GM19438 (cell line): ENCODE data around the gene MAPT.

ENCODE experiments used
- ATAC-seq: cut with Tn5 transposase; IDR thresholded peaks from one replicate; pipeline ENCODE4 v1.9.1; 2021; ENCODE audit warnings: low read depth; ENCODE audit not compliant: unreplicated experiment

Gene MAPT

DNA sequence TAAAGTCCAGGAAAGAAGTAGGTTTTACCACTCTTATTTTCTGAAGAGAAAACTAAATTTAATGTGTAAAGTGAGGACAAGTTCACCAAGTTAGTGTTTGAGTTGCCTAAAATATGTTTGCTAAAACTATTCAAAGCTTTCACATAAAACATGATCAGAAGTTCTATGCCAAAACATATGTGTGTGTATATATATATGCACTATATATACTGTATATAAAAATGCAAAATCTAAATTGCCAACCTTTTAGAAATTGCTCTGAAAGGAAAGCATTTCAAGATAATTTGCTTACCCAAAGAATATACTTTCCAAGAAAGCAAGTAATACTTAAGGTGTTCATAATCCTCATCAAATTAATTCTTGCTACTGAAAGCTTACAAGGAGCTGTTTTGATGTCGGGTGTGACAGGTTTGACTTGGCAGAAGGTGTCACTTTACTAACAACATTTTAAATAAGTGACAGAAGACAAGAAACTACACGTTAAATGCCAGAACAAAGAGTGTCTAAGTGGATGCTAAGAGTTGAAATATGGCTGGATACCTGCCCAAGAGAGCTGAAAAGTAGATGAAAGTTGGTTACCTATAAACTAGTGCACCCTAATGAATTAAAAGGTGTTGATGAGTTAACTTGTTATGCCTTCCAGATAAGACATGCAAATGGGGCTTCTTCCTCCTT lies 72.4 kb downstream of the MAPT start:
- no peak for ATAC-seq

DNA sequence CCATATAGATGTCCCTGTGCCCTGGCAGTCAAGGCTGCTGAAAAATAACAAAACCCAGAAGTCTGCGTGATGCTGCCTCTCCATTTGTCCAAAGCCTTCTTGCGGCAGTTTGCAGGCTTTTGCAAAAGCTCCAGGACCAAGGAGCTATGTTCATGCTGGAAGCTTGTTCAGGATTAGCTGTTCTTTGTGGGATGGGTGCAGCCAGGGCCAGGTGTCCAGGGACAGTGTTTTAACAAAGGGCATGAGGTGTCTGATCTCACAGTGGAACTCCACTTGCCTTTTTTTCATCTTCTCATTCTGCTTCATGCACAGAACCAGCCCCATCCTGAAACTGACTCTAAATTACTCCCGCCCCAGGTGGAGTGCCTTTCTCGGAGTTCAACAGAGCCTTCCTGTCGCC lies 73.0 kb downstream of the MAPT start:
- ATAC-seq = no peak

DNA sequence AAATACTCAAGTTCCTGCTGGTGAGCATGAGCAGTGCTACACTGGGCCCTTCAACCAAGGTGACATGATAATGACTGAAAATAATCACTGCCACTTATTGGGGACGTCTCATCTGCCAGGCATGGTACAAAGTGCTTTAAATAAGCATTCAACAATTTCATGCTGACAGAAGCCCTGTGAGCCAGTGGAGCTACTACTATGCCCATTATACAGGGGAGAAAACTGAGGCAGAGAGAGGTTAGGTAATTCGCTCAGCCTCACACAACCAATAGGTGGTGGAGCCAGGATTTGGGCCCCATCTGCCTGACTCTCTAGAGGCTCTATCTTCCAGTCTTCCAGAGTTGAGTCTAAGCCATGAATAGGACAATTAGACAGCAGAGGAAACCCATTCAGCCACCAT lies 74.4 kb downstream of the MAPT start:
- ATAC-seq = no peak

DNA sequence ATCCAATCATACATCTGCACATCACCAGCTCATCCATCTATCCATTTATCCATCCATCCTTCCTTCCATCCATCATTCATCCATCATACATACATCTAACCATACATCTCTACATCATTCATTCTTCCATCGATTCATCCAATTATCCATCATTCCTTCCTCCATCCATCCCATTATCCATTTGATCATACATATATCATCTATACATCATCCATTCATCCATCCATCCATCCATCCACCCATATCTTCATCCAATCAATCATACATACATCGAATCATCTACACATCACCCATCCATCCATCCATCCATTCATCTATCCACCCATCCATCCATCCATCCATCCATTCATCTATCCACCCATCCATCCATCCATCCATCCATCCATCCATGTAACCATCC lies 75.4 kb downstream of the MAPT start:
- no peak for ATAC-seq

DNA sequence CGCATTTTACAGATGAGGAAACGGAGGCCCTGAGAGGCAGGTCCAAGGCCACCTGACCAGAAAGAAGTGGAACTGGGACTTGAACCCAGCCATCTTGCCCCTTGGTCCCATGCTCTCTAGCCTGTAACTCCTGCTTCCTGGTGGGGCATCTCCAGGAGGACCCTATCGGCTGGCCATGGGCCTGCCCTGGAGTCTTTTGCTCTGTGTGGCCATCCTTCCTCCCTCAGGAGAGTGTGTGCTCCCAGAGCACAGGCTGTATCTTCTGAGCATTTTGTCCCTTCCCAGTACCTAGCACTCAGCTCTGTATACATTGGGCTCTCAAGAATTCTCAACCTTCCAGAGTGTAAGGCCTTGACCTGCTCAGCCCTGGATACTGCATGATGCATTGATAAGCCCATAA lies 76.3 kb downstream of the MAPT start:
- no peak for ATAC-seq

DNA sequence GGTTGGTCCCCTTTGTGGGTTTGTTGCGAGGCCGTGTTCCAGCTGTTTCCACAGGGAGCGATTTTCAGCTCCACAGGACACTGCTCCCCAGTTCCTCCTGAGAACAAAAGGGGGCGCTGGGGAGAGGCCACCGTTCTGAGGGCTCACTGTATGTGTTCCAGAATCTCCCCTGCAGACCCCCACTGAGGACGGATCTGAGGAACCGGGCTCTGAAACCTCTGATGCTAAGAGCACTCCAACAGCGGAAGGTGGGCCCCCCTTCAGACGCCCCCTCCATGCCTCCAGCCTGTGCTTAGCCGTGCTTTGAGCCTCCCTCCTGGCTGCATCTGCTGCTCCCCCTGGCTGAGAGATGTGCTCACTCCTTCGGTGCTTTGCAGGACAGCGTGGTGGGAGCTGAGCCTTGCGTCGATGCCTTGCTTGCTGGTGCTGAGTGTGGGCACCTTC lies 77.4 kb downstream of the MAPT start:
- no peak for ATAC-seq

DNA sequence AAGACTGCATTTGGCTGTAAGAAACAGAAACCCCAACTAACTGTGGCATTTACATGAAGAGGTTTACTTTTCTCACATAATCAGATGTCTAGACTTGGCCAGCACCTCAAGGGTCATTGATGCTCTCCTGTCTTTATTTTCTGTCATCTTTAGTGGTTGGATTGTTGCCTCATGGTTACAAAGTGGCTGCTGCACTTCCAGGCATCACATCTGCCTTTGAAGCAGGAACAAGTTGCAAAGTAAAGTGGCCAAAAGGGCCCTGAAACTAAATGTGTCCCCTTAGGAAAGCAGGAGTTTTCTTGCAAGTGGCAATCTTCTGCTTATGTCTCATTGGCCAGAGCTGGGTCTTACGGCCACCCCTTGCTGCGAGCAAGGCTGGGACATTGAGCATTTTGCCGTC lies 78.2 kb downstream of the MAPT start:
- no peak for ATAC-seq

DNA sequence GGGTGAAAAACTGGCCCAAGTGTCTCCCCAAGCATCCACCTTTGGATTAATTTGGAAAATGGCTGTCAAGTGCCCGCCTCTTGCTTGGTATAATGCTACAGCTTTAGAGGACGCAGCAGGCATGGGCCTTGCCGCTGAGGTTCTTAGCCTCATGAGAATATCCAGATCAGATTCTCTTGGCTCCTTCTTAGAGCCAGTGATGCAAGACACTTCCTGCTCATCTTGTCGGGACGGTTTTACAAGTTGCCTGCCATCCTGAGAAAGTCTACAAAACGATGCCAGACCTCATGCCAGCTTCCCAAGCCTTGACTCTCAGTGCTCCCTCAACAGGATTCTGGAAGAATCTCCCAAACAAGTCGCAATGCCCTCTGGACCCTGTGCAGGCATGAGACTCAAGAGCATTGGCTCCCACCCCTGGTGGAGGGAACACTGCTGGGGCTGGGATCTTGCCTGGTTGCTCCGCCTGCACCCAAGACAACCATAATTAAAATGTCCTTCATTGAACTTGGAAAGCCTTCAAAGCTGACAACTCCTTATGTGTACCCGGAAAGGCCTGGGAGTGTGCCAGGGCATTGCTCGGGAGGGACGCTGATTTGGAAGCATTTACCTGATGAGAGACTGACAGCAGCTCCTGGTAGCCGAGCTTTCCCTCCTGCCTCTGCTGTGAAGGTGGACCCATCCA lies 78.9 kb downstream of the MAPT start:
- ATAC-seq = no peak

DNA sequence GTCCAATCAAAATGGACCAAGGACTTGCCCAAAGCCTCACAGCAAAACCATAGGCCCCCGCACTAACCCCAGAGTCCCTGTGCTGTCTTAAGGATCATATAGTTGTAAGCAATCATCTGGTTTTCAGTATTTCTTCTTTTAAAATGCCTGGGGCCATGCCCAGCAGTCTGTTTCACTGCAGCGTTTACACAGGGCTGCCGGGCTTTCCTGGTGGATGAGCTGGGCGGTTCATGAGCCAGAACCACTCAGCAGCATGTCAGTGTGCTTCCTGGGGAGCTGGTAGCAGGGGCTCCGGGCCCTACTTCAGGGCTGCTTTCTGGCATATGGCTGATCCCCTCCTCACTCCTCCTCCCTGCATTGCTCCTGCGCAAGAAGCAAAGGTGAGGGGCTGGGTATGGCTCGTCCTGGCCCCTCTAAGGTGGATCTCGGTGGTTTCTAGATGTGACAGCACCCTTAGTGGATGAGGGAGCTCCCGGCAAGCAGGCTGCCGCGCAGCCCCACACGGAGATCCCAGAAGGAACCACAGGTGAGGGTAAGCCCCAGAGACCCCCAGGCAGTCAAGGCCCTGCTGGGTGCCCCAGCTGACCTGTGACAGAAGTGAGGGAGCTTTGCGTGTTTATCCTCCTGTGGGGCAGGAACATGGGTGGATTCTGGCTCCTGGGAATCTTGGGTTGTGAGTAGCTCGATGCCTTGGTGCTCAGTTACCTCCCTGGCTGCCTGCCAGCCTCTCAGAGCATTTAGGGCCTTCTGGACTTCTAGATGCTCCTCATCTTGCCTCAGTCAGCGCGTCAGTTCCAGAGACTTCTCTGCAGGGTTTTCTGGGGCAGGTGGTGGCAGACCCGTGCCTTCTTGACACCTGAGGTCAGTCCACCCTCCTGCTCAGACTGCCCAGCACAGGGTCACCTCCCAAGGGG lies 79.8 kb downstream of the MAPT start:
- ATAC-seq = no peak

DNA sequence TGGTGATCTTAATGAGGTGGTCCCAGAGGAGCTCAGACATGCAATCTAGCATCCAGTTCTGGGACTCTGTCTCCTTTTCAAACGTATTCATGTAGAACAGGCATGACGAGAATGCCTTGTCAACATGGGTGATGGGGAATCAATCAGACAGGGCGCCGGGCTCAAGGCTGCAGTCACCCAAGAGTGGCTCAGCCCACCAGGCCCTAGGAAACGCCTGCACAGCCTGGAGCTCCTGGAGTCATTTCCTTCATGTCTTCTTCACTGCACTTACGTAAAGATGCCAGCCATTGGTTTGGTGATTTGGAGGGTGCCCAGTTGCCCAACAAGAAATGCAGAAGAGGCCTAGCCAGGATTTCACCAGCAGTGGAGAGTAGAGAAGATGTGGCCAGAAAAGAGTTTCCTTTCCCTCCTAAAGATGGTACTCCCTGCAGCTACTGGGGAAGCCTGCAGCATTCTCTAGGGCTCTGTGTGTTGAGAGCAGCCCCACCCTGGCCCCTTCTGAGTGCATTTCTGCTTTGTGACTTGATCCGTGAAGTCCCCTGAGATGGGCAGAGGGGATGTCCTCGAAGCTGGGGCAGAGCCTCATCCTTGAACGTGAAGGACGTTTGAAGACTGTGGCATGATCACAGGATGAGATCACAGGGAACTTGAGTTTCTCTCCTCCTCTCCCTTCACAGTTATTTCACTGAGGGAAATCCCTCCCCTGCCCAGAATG lies 80.7 kb downstream of the MAPT start:
- no peak for ATAC-seq

DNA sequence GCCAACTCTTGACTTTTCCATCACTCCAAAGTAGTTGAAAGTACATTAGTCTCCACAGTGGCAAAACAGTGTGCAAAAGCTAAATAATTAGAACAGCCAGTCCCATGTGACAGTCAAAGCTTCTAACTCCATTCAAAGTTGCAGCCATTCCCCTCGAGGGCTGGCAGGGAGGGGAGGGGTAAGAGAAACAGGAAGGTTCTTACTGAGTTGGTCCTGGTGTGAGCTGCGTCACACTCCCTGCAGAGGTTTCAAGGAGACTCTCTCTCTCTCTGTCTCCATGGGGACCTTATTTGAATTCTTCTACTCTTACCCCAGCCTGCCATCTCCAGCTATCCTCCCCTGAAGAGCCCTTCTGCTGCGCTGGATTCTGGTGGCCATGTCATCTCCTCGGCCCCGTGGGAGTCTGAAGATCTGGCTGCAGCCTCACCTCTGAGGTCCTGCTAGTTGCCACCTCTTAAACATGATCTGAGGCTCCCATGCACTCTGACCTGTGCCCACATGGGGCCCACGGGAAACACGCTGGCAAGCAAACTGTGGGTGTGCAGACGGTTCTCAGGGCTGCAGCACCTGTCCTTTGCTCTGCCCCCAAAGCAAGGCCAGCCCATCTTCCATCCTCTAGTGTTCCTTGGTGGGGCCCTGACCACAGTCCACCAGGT lies 81.4 kb downstream of the MAPT start:
- ATAC-seq = no peak

DNA sequence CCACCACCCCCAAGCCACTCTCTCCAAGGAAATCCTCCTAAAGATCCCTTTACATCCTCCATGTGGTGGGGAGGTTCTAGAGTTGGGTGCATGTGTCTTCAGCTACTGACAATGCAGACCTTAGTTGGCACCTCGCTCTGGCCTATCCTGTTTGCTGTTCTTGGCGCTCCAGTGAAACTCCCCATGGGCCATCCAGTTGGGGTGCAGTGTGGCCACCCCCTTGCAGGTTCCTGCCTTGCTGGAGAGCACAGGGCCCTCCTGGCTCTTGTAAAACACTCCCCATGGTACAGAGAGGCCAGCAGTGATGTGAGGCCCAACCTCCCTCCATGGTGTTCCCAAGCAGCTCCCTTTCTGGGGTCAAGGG lies 82.0 kb downstream of the MAPT start:
- no peak for ATAC-seq

DNA sequence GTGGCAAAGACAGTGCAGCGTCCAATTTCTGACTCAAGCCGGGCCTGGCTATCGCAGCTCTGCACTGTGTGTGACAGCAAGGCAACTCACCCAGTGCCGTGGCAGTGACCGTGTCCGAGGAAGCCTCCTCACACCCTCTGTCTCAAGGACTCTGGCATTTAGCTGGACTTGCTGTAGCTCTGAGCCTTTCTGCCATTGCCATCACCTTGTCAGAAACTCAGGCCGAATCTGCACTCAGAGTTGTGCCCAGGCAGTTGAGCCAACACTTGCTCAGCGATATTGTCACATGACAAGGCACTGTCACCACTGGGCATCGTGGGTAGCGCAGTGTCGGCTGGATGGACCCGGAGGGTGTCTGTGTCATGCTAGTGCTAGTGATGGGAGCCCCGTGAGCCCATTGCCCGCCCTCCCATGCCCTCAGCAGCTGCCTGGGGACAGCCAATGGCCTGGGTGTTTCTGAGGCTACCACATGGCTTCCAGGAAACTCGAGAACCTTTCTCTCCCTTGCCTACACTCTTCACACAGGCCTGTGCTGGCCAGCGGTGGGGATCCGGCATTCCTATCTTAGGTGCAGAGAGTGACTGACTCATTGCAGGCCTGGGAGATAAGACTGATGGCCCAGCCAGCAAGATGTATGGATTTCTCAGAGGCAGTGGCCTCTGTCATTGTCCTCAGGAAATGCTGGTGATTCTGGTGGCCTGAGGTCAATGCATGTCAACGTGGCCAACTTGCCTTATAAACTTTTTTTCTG lies 82.6 kb downstream of the MAPT start:
- ATAC-seq = no peak

DNA sequence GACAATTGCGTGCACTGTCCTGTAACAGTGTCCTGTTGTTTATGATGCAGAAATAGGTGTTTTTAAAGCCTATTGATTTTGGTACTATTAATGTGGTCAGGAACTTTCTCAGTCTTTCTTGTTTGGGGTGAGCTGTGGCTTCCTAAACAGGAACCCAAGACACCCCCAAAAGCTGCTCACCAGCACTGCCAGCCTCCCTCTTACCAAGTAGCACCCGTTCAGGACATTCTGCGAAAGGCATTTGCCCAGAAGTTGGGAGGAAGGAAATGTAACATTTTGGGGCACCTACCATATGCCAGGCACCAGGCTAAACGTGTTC lies 83.1 kb downstream of the MAPT start:
- no peak for ATAC-seq

DNA sequence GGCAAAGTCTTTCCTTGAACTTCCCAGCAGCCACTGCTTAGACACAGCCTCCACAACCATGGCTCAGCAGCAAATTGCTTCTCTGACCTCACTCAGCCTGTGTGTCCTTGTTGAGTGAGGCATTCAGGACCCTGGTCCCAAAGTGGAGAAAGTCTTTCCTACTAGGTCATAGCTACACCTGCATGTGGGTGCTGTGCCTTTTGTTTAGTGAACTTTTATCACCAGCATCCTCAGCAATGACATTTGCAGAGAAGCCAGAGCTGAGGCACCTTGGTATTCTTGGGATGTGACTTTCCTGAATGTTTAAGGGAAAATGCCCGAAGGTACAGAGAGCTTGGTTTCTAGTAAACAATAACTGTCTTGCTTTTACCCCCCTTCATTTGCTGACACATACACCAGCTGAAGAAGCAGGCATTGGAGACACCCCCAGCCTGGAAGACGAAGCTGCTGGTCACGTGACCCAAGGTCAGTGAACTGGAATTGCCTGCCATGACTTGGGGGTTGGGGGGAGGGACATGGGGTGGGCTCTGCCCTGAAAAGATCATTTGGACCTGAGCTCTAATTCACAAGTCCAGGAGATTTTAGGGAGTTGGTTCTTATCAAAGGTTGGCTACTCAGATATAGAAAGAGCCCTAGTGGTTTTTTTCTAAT lies 83.7 kb downstream of the MAPT start:
- ATAC-seq = no peak

DNA sequence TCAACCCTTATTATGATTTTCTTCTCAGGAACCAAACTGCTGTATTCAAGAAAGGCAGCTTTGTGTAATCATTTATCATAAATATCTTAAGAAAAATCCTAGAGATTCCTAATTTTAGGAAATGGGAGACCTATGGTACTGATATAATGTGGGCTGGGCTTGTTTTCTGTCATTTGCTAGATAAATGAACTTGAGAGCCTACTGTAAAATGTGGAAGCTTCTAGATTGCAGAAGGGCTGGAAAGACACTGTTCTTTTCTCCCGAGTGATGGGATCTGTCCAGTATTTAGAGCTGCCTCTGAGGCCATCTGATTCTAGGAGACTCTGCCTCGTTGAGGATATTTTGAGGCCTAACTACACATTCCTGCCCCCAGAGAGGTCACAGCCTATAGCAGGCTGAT lies 84.8 kb downstream of the MAPT start:
- no peak for ATAC-seq

DNA sequence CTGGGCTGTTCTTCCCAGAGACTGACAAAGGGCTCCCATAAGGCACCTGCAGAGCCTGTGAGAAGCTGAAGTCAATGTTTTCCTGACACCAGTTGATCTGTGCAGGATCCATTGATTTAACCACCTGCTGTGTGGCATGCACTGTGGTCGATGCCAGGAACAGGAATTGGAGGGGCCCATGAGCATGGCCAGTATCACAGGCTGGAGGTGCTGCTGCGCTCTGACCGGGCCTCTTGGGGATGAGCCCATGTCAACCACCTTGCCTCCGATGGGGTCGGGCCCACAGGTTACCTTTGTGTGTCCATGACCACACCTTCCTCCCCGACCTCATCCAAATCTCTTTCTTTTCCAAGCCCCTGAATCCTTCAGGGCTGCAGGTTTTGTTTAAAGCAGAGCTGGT lies 86.5 kb downstream of the MAPT start:
- no peak for ATAC-seq

DNA sequence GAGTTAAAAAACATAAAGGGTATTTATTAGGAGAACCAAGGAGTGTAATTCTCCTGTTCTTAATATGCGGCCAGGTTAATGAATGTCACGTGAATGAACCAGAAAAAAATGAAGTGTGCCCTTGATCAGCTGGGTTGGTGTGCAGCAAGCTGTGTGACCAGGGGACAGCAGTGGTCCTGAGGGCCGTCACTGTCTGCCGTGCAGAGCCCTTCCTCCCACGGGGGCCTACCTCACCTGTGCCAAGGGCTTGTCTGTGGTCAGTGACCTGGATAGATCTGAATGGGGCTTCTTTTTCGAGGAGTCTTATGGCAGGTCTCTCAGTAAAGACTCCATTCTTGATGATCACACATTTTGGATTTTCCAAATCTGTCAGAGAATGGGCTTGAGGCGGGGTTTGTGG lies 87.0 kb downstream of the MAPT start:
- ATAC-seq = no peak

DNA sequence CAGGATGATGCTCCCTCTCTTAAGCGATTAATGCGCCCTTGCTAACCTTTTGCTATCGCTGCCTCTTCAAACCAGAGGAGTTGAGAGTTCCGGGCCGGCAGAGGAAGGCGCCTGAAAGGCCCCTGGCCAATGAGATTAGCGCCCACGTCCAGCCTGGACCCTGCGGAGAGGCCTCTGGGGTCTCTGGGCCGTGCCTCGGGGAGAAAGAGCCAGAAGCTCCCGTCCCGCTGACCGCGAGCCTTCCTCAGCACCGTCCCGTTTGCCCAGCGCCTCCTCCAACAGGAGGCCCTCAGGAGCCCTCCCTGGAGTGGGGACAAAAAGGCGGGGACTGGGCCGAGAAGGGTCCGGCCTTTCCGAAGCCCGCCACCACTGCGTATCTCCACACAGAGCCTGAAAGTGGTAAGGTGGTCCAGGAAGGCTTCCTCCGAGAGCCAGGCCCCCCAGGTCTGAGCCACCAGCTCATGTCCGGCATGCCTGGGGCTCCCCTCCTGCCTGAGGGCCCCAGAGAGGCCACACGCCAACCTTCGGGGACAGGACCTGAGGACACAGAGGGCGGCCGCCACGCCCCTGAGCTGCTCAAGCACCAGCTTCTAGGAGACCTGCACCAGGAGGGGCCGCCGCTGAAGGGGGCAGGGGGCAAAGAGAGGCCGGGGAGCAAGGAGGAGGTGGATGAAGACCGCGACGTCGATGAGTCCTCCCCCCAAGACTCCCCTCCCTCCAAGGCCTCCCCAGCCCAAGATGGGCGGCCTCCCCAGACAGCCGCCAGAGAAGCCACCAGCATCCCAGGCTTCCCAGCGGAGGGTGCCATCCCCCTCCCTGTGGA lies 88.6 kb downstream of the MAPT start:
- no peak for ATAC-seq
